ENCODE data around the gene REST. TPM values are rescaled to one million over a fixed set of nuclear protein-coding genes. Genes with fewer than 3 reads are reported as not detected.

The REST gene
- total RNA-seq, 1 experiment from 2014 or later = 56.6 TPM

DNA sequence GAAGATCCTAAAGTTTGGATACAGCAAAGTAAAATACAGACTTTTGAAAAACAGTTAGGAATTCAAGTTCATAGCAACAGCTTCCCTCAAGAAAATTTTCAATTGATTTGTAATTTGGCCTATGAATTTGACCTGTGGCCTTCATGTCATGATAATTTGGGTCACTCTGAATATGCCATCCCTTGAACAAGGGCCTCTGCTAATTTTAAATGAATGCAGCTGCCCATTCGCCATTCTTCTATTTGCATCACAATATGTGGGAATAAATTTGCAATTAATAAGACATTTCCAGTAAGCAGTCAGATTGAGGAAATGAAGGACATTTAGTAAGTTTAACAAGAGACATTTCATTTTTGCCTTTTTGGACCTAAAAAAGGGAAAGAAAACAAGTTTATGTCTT lies 1.9 kb upstream of the REST start:
- ChIA-PET CTCF (no interaction called here), POLR2A (no interaction called here)
- TF ChIP-seq, protein P1, sequence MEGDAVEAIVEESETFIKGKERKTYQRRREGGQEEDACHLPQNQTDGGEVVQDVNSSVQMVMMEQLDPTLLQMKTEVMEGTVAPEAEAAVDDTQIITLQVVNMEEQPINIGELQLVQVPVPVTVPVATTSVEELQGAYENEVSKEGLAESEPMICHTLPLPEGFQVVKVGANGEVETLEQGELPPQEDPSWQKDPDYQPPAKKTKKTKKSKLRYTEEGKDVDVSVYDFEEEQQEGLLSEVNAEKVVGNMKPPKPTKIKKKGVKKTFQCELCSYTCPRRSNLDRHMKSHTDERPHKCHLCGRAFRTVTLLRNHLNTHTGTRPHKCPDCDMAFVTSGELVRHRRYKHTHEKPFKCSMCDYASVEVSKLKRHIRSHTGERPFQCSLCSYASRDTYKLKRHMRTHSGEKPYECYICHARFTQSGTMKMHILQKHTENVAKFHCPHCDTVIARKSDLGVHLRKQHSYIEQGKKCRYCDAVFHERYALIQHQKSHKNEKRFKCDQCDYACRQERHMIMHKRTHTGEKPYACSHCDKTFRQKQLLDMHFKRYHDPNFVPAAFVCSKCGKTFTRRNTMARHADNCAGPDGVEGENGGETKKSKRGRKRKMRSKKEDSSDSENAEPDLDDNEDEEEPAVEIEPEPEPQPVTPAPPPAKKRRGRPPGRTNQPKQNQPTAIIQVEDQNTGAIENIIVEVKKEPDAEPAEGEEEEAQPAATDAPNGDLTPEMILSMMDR (IDR thresholded peaks at IDR 0.05; ENCODE audit: insufficient read depth in 1 of 2, low read depth in 1 of 2, low read length in 1 of 2, severe bottlenecking in 1 of 2, unreplicated experiment in 1 of 2) = no peak
- intact Hi-C loops (cut with micrococcal nuclease; ENCODE audit: unreplicated experiment) = loop anchor here (10.0 kb wide), 1 partner anchor 471 kb away; the partner anchor contains the start of genes PAICS and PPAT
- no peaks in the 10 kb centered on the region for H3K36me3 ChIP-seq (ENCODE audit: control insufficient read depth, insufficient read depth, low read length)
- no peak for DNase-seq
- Mint-ChIP-seq H3K9me3 (ENCODE audit: unreplicated experiment) (no peaks in the 10 kb centered on the region), H3K36me3 (ENCODE audit: insufficient read depth, unreplicated experiment) (peaks cover 22% of the 10 kb centered on the region), H3K4me1 (ENCODE audit: low read depth, unreplicated experiment) (peaks cover 26% of the 10 kb centered on the region), H3K27me3 (ENCODE audit: insufficient read depth, unreplicated experiment) (no peaks in the 10 kb centered on the region), H3K4me3 (ENCODE audit: unreplicated experiment) (no peak overlapping the region), H3K27ac (ENCODE audit: unreplicated experiment) (no peak overlapping the region)
- H3K4me1 ChIP-seq = peaks cover 13% of the 10 kb centered on the region
- H3K27me3 ChIP-seq (replicated peaks; ENCODE audit: control insufficient read depth, insufficient read depth, low read length) = no peaks in the 10 kb centered on the region
- BruUV-seq (replicated peaks) = no TSS peak
- H3K4me3 ChIP-seq (ENCODE audit: low read depth, low read length) = no peak overlapping the region
- H3K9me3 ChIP-seq = no peaks in the 10 kb centered on the region

DNA sequence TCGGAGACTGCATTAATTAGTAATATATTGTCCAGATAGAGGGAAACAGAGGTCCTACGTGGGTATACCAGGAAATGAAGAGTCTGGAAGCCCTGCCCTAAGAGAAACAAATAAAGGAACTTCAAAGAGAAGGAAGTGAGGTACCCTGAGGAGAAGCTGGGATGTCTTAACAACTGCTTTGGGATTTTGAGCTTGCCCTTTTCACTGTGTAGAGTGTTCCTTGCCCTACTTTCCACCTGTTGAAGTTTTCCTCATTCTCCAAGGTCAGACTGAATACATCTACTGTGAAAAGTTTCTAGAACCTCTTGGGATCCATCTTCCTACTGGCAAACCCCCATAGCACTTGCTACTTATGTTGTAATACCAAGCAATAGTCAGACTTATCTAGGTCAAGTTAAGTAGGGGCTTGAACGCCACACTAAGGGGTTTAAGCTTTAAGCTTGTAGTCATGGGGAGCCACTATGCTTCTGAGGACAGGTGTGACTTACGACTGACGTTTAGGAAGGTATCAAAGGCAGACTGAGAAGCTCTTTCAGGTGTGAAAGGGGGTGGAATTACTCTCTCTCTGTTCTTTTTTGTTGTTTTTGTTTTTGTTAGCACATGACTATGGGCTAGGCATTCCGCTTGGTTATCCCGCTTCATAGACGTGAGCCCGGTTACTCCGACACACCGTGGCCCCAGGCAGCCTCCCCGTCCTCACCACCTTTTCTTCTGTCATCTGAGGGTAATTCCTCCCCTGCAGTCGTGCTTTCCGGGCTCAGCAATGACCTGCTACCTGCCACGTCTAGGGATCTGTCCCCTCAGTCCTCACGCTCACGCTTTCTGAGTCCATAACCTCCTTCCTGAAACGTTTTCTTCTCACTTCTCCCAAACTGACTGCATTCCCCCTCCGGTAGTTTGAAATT lies 959 bp upstream of the REST start:
- H3K4me3 ChIP-seq (ENCODE audit: low read depth, low read length) = peak overlapping the region; percentile 43
- Mint-ChIP-seq H3K36me3 (ENCODE audit: insufficient read depth, unreplicated experiment) (peaks cover 32% of the 10 kb centered on the region), H3K4me1 (ENCODE audit: low read depth, unreplicated experiment) (peaks cover 32% of the 10 kb centered on the region), H3K27me3 (ENCODE audit: insufficient read depth, unreplicated experiment) (no peaks in the 10 kb centered on the region), H3K9me3 (ENCODE audit: unreplicated experiment) (no peaks in the 10 kb centered on the region), H3K4me3 (ENCODE audit: unreplicated experiment) (peak overlapping the region; percentile 92), H3K27ac (ENCODE audit: unreplicated experiment) (peak overlapping the region; percentile 73)
- CTCF ChIA-PET = interaction anchor here (0.6 to 0.8 kb wide), 3 partner anchors 45 to 70 kb away, joined by 3 to 13 read pairs (median 4); partner anchors contain the start of gene NOA1
- H3K4me1 ChIP-seq = peaks cover 21% of the 10 kb centered on the region
- TF ChIP-seq, protein P1 (IDR thresholded peaks at IDR 0.05; ENCODE audit: insufficient read depth in 1 of 2, low read depth in 1 of 2, low read length in 1 of 2, severe bottlenecking in 1 of 2, unreplicated experiment in 1 of 2) = no peak
- H3K27me3 ChIP-seq (replicated peaks; ENCODE audit: control insufficient read depth, insufficient read depth, low read length) = no peaks in the 10 kb centered on the region
- intact Hi-C loops (cut with micrococcal nuclease; ENCODE audit: unreplicated experiment) = loop anchor here (10.0 kb wide), 1 partner anchor 472 kb away; the partner anchor contains the start of genes PAICS and PPAT
- DNase-seq = peak in 1 of 2 experiments; percentile 9
- BruUV-seq (replicated peaks) = TSS peak; percentile 13
- POLR2A ChIA-PET = interaction anchor here (0.6 to 1.0 kb wide), 3 partner anchors 12 to 445 kb away, joined by 4 to 9 read pairs (median 5); partner anchors contain the start of gene POLR2B
- H3K9me3 ChIP-seq = no peaks in the 10 kb centered on the region
- no peaks in the 10 kb centered on the region for H3K36me3 ChIP-seq (ENCODE audit: control insufficient read depth, insufficient read depth, low read length)

DNA sequence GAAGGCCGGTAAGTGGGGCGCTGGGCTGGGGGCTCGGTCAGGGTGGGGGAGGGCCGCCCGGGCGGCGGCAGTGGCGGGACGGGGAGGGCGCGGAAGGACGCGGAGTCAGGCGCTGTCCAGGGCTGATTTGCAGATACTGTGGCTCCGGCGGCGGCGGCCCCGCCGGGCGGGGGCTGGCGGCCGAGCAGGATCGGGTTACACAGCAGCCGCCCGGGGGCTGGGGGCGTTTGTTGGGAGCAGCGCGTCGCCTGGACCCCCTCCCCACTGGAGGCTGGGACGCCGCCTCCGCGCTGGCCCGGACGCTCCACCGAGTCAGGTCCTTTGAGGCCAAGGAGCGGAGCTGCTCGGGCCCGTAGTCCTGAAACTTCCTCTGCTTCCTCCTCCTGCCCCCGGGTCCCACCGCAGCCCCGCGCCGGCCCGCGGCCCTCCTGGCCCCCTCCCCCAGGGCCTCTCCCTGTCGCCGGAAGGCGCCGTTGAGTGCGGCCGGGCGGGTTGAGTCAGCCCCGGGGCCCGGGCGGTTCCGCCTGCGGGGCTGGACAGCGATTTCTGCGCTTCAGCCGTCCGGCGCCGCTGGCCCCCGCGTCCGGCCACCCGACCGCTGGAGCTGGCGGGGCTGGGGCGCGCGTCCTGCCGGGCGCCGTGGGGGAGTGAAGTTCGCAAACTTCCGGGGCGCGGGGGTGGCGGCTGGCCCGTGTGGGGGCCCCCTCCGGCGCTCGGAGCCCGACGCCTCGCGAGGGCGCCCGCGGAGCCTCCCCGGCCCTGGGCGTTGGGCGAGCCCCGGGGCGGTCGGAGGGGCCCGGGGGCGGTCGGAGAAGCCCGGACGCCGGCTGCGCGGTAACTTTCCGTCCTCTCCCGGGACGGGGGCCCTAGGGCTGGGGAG lies 746 bp downstream of the REST start:
- ChIA-PET CTCF (no interaction called here), POLR2A (interaction anchor here (0.5 to 0.8 kb wide), 3 partner anchors 40 to 1729 kb away, joined by 3 to 6 read pairs (median 4); partner anchors contain the start of gene NOA1)
- Mint-ChIP-seq H3K27me3 (ENCODE audit: insufficient read depth, unreplicated experiment) (no peaks in the 10 kb centered on the region), H3K9me3 (ENCODE audit: unreplicated experiment) (no peaks in the 10 kb centered on the region), H3K27ac (ENCODE audit: unreplicated experiment) (peak overlapping the region; percentile 97), H3K36me3 (ENCODE audit: insufficient read depth, unreplicated experiment) (peaks cover 33% of the 10 kb centered on the region), H3K4me1 (ENCODE audit: low read depth, unreplicated experiment) (peaks cover 32% of the 10 kb centered on the region), H3K4me3 (ENCODE audit: unreplicated experiment) (peak overlapping the region; percentile 92)
- Histone ChIP-seq H3K36me3 (ENCODE audit: control insufficient read depth, insufficient read depth, low read length) (no peaks in the 10 kb centered on the region; the same call in 1 of the 2 replicates), H3K9me3 (no peaks in the 10 kb centered on the region), H3K4me1 (peaks cover 21% of the 10 kb centered on the region), H3K27me3 (replicated peaks; ENCODE audit: control insufficient read depth, insufficient read depth, low read length) (no peaks in the 10 kb centered on the region), H3K4me3 (ENCODE audit: low read depth, low read length) (peak overlapping the region; percentile 95)
- BruUV-seq (replicated peaks) = no TSS peak
- DNase-seq = peak; percentile 75 to 83
- intact Hi-C loops (cut with micrococcal nuclease; ENCODE audit: unreplicated experiment) = loop anchor here (1.0 to 10.0 kb wide), 3 partner anchors 50 to 474 kb away; partner anchors contain the start of genes NOA1, PAICS and PPAT
- TF ChIP-seq, protein P1 (IDR thresholded peaks at IDR 0.05; ENCODE audit: insufficient read depth in 1 of 2, low read depth in 1 of 2, low read length in 1 of 2, severe bottlenecking in 1 of 2, unreplicated experiment in 1 of 2) = no peak
